ENCODE measurements around the gene PCCA.

DNA sequence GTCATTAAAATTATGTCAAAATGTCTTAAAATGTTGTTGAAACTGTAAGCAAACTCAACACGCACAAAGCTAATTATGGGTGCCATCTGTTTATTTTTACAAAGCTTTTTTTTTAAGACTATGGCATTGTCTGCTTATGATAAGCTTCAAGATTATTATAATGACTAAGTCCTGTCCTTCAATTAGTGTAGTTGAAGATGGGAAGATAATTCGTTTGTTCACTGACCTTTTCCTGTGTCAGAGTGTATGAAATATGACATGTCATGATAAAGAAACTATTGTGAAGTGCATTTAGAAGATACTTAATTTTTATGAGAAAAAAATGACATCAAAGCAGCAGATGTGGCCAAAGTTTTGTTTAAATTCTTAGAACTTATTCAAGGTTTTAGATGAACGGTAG is 211.3 kb downstream of the PCCA start:
- TF ChIP-seq, protein P1, sequence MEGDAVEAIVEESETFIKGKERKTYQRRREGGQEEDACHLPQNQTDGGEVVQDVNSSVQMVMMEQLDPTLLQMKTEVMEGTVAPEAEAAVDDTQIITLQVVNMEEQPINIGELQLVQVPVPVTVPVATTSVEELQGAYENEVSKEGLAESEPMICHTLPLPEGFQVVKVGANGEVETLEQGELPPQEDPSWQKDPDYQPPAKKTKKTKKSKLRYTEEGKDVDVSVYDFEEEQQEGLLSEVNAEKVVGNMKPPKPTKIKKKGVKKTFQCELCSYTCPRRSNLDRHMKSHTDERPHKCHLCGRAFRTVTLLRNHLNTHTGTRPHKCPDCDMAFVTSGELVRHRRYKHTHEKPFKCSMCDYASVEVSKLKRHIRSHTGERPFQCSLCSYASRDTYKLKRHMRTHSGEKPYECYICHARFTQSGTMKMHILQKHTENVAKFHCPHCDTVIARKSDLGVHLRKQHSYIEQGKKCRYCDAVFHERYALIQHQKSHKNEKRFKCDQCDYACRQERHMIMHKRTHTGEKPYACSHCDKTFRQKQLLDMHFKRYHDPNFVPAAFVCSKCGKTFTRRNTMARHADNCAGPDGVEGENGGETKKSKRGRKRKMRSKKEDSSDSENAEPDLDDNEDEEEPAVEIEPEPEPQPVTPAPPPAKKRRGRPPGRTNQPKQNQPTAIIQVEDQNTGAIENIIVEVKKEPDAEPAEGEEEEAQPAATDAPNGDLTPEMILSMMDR (conservative IDR thresholded peaks at IDR 0.05 in 1 of 2, IDR thresholded peaks at IDR 0.05 in 1 of 2; ENCODE audit: low read depth in 1 of 2, low read length in 2 of 2) = no peak
- no peak for TF ChIP-seq EZH2 (IDR thresholded peaks at IDR 0.05; ENCODE audit: low read length, missing control alignments)
